ENCODE data around the gene AHDC1. TPM values are rescaled to one million over a fixed set of nuclear protein-coding genes. Genes with fewer than 3 reads are reported as not detected.
"Not testable (repeated sequence)": the region's sequence is repeated elsewhere in the genome, so short reads cannot be mapped to it uniquely, and the experiment has no call there.

Gene AHDC1
- total RNA-seq, 1 donor from 2014 or later: 21.4 TPM

- intact Hi-C loops (cut with micrococcal nuclease): no loop called here
These were observed 39.0 kb downstream of the AHDC1 start for GRCh38 chr1:27564710-27565649.

- intact Hi-C loops (cut with micrococcal nuclease): no loop called here
These were observed 40.1 kb downstream of the AHDC1 start for GRCh38 chr1:27563591-27564471.

DNA sequence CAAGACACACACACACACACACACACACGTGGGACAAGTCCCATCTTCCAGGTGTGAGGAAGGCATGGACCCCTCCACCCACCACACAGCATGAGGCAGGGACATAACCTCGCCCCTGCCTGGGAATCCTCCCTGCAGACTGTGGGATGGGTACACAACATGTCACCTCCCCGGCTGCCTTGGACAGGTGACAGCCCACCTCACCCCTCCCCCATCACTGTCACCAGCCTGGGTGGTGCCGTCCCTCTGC lies 40.7 kb downstream of the AHDC1 start:
- intact Hi-C loops (cut with micrococcal nuclease): no loop called here

- intact Hi-C loops (cut with micrococcal nuclease): no loop called here
These were observed 41.2 kb downstream of the AHDC1 start for GRCh38 chr1:27562534-27563340.

- intact Hi-C loops (cut with micrococcal nuclease): no loop called here
These were observed 41.9 kb downstream of the AHDC1 start for GRCh38 chr1:27562021-27562420.

- intact Hi-C loops (cut with micrococcal nuclease): no loop called here
These were observed 42.6 kb downstream of the AHDC1 start for GRCh38 chr1:27561124-27561899.

GRCh38 chr1:27560268-27561123 lies 43.4 kb downstream of the AHDC1 start:
- intact Hi-C loops (cut with micrococcal nuclease): no loop called here

DNA sequence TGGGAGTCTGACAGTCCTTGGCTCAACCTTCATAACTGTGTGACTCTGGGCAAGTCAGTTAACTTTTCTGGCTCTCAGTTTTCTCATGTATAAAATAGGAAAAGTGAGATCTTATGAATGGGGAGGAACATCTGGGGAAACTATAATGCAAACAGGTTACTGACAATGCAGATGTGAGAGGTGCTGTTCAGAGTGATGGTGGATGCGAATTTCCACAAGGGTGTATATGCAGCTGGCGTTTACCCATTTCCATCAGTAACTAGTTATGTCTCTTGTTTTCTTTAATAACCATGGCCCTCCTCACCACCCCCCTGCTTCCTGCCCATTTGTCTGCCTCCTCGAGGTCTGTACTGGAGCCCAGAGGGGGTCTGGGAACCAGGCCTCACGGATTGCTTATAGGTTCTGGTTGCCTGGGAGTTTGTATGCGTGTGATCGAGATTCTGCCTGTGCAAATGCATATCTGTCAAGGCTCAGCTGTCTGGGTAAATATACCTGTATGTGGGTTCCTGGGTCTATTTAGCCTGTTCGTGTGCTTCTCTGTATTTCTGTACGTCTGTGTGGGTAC lies 44.4 kb downstream of the AHDC1 start:
- intact Hi-C loops (cut with micrococcal nuclease): no loop called here

- intact Hi-C loops (cut with micrococcal nuclease): no loop called here
These were observed 46.2 kb downstream of the AHDC1 start for GRCh38 chr1:27557596-27558340.

GRCh38 chr1:27556781-27557595 lies 47.0 kb downstream of the AHDC1 start:
- intact Hi-C loops (cut with micrococcal nuclease): loop anchor here (1.0 kb wide), 4 partner anchors 11 to 106 kb away; no protein-coding TSS in a partner anchor

DNA sequence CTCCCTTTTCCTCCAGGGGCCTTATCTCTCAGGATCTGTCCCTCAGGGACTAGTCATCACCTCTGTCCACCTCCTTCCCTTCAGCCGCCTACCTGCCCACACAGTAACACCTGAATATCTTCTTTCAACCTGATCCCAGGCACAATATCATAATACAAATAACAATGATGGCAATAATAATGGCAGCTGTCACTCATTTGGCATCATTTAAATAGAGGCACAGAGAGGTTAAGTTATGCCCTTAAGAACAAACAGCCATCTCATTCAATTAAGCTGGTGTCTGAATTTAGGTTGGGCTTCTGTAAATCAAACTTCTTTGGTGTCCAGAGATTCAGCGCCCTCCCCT lies 47.5 kb downstream of the AHDC1 start:
- intact Hi-C loops (cut with micrococcal nuclease): loop anchor here (1.0 kb wide), 4 partner anchors 12 to 107 kb away; no protein-coding TSS in a partner anchor

DNA sequence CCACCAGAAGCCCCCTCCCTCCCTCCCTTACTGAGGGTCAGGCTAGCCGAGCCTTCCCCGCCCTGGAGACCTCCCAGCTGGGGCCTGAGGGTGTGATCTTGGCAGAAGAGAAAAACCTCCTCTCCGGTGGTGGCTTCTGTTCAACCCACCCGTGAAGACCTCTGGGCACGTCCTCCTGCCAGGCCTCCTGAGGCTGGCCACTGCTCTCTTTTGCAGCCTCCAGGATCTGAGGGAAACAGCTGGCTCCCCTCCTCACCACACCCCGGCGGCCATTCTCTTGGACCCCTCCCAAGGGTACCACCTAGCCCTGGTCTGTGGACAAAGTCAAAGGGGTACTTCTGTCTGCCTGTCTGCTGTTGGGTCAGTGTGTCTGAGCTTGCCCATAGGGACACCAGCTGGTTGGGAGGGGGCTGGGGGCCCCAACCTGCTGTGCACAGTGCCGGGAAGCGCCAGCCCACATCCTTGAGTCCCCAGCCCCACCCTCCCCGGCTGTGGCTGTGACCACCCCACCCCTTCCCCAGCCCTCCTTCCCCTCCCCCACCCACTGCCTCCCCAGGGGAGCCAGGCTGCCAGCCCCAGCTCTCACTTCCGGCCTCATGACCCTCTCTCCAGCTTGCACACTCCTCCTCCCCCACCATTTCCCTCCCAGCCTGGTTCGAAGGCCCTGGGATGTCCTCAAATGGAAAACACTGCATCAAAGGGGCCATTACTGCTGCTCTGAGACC lies 48.1 kb downstream of the AHDC1 start:
- intact Hi-C loops (cut with micrococcal nuclease): loop anchor here (1.0 kb wide), 4 partner anchors 12 to 107 kb away; no protein-coding TSS in a partner anchor

GRCh38 chr1:27554759-27555699 lies 48.9 kb downstream of the AHDC1 start:
- intact Hi-C loops (cut with micrococcal nuclease): no loop called here

GRCh38 chr1:27554293-27554692 lies 49.7 kb downstream of the AHDC1 start:
- intact Hi-C loops (cut with micrococcal nuclease): no loop called here

- intact Hi-C loops (cut with micrococcal nuclease): not testable (repeated sequence)
These were observed 50.1 kb downstream of the AHDC1 start for GRCh38 chr1:27553823-27554222.

- intact Hi-C loops (cut with micrococcal nuclease): no loop called here
These were observed 51.0 kb downstream of the AHDC1 start for GRCh38 chr1:27552911-27553420.

Measured in T-helper 2 cell treated with Interferon-gamma antibody and Interleukin-4, amounts not matched to agents 100 ng/mL and 5 ng/mL, for 36 hours (primary cell).